ENCODE data around the gene CENPB.
A peak's percentile ranks its signal among the peaks of the same experiment; 100 is the strongest.

The CENPB gene

GRCh38 chr20:3778976-3779375 is 7.6 kb downstream of the CENPB start:
- no peaks in the 10 kb centered on the region for H3K36me3 ChIP-seq (ENCODE audit: insufficient read depth, low read length)
- H3K79me2 ChIP-seq (ENCODE audit: insufficient read depth, low read length) = no peaks in the 10 kb centered on the region
- no peaks in the 10 kb centered on the region for H3F3A ChIP-seq (ENCODE audit: insufficient read depth, low read length)
- TF ChIP-seq EZH2 (IDR thresholded peaks at IDR 0.05; ENCODE audit: borderline replicate concordance, low read length) (no peak), CTCF (IDR thresholded peaks at IDR 0.05; ENCODE audit: low read length) (no peak)
- H3K27ac ChIP-seq (ENCODE audit: low read depth, low read length, poor library complexity, severe bottlenecking) = no peak overlapping the region
- no peak overlapping the region for H2AFZ ChIP-seq (ENCODE audit: low read length)
- no peaks in the 10 kb centered on the region for H3K9me3 ChIP-seq (ENCODE audit: low read length)
- H3K4me1 ChIP-seq (ENCODE audit: insufficient read depth, low read length, severe bottlenecking) = peaks cover 34% of the 10 kb centered on the region
- H3K4me2 ChIP-seq (ENCODE audit: low read length) = no peak overlapping the region
- H4K20me1 ChIP-seq (ENCODE audit: insufficient read depth, low read length) = no peaks in the 10 kb centered on the region
- peaks cover 7% of the 10 kb centered on the region for H3K27me3 ChIP-seq (ENCODE audit: insufficient read depth, low read length)
- no peak overlapping the region for H3K9ac ChIP-seq (ENCODE audit: low read length)
- no peaks in the 10 kb centered on the region for H3K9me2 ChIP-seq (ENCODE audit: low read depth, low read length)
- H3K4me3 ChIP-seq (ENCODE audit: low read depth, low read length, poor library complexity, severe bottlenecking) = no peak overlapping the region

- peak overlapping the region; percentile 96 for H3K4me2 ChIP-seq (ENCODE audit: low read length)
- H3K9ac ChIP-seq (ENCODE audit: low read length) = peak overlapping the region; percentile 46; the same call in 1 of the 2 replicates
- H3K27ac ChIP-seq (ENCODE audit: low read depth, low read length, poor library complexity, severe bottlenecking) = no peak overlapping the region
- peaks cover 7% of the 10 kb centered on the region for H3K27me3 ChIP-seq (ENCODE audit: insufficient read depth, low read length)
- no peaks in the 10 kb centered on the region for H3F3A ChIP-seq (ENCODE audit: insufficient read depth, low read length)
- H3K4me1 ChIP-seq (ENCODE audit: insufficient read depth, low read length, severe bottlenecking) = peaks cover 28% of the 10 kb centered on the region
- peak overlapping the region; percentile 57 for H3K4me3 ChIP-seq (ENCODE audit: low read depth, low read length, poor library complexity, severe bottlenecking)
- no peaks in the 10 kb centered on the region for H3K79me2 ChIP-seq (ENCODE audit: insufficient read depth, low read length)
- H4K20me1 ChIP-seq (ENCODE audit: insufficient read depth, low read length) = no peaks in the 10 kb centered on the region
- no peaks in the 10 kb centered on the region for H3K9me3 ChIP-seq (ENCODE audit: low read length)
- no peak overlapping the region for H2AFZ ChIP-seq (ENCODE audit: low read length)
- H3K36me3 ChIP-seq (ENCODE audit: insufficient read depth, low read length) = no peaks in the 10 kb centered on the region
- no peak for TF ChIP-seq CTCF (IDR thresholded peaks at IDR 0.05; ENCODE audit: low read length)
- no peak for TF ChIP-seq EZH2 (IDR thresholded peaks at IDR 0.05; ENCODE audit: borderline replicate concordance, low read length)
- H3K9me2 ChIP-seq (ENCODE audit: low read depth, low read length) = no peaks in the 10 kb centered on the region
Measured at GRCh38 chr20:3777716-3778629, 8.6 kb downstream of the CENPB start.

- Histone ChIP-seq H3K27me3 (ENCODE audit: insufficient read depth, low read length) (peaks cover 7% of the 10 kb centered on the region), H2AFZ (ENCODE audit: low read length) (no peak overlapping the region), H3K4me1 (ENCODE audit: insufficient read depth, low read length, severe bottlenecking) (peaks cover 28% of the 10 kb centered on the region), H3K79me2 (ENCODE audit: insufficient read depth, low read length) (no peaks in the 10 kb centered on the region), H3K9me2 (ENCODE audit: low read depth, low read length) (no peaks in the 10 kb centered on the region), H3K4me2 (ENCODE audit: low read length) (peak overlapping the region; percentile 96), H4K20me1 (ENCODE audit: insufficient read depth, low read length) (no peaks in the 10 kb centered on the region), H3F3A (ENCODE audit: insufficient read depth, low read length) (no peaks in the 10 kb centered on the region), H3K36me3 (ENCODE audit: insufficient read depth, low read length) (no peaks in the 10 kb centered on the region), H3K4me3 (ENCODE audit: low read depth, low read length, poor library complexity, severe bottlenecking) (peak overlapping the region; percentile 57), H3K27ac (ENCODE audit: low read depth, low read length, poor library complexity, severe bottlenecking) (no peak overlapping the region), H3K9me3 (ENCODE audit: low read length) (no peaks in the 10 kb centered on the region), H3K9ac (ENCODE audit: low read length) (peak overlapping the region; percentile 46; the same call in 1 of the 2 replicates)
- no peak for TF ChIP-seq EZH2 (IDR thresholded peaks at IDR 0.05; ENCODE audit: borderline replicate concordance, low read length)
- no peak for TF ChIP-seq CTCF (IDR thresholded peaks at IDR 0.05; ENCODE audit: low read length)
Measured at GRCh38 chr20:3777381-3777715, 9.2 kb downstream of the CENPB start.
